Breast epithelium (tissue), 4 donors: ENCODE data around the gene SDC3. TPM values are rescaled to one million over a fixed set of nuclear protein-coding genes. Genes with fewer than 3 reads are reported as not detected.

Experiments used
- DNase-seq, 2 donors: peaks; one replicate each; pipeline ENCODE4 v3.0.0-alpha.2; 2019; ENCODE audit warnings: low spot score in 2 of 2
- H3K27ac ChIP-seq, 2 donors: fragments of 200-600 bp; sonication (generic) in 1 of 2; one replicate each; pipeline ENCODE4 v1.5.1; 2016 to 2019; ENCODE audit warnings: mild to moderate bottlenecking in 1 of 2
- H3K27me3 ChIP-seq, 2 donors: fragments of 200-600 bp; sonication (generic) in 1 of 2; one replicate each; pipeline versions ENCODE4 v1.5.1 to v1.6.0; 2017 to 2019; ENCODE audit warnings: control low read depth in 1 of 2, mild to moderate bottlenecking in 1 of 2
- H3K36me3 ChIP-seq: fragments of 200-600 bp; one replicate; pipeline ENCODE4 v1.5.1; 2019
- H3K4me1 ChIP-seq, 2 donors: fragments of 200-600 bp; sonication (generic); one replicate each; pipeline ENCODE4 v1.5.1; 2016 to 2019; ENCODE audit warnings: control low read depth in 1 of 2
- H3K4me3 ChIP-seq, 3 donors: fragments of 200-600 bp; sonication (generic); 1 replicate in 2 of 3; 2 replicates in 1 of 3; pipeline ENCODE4 v1.5.1; 2016 to 2019; ENCODE audit warnings: mild to moderate bottlenecking in 3 of 3, moderate library complexity in 2 of 3
- H3K9me3 ChIP-seq, 2 donors: fragments of 200-600 bp; sonication (generic) in 1 of 2; one replicate each; pipeline ENCODE4 v1.5.1; 2016 to 2019; ENCODE audit warnings: control low read depth in 1 of 2
- CTCF ChIP-seq, 3 donors: fragments of 450-650 bp; IDR thresholded peaks; one replicate each; pipeline ENCODE4 v1.5.1; 2016 to 2017; ENCODE audit warnings: antibody characterized with exemption in 3 of 3, mild to moderate bottlenecking in 3 of 3, moderate library complexity in 3 of 3
- POLR2A ChIP-seq: fragments of 450-650 bp; IDR thresholded peaks from one replicate; pipeline ENCODE4 v1.6.1; 2016; ENCODE audit warnings: antibody characterized with exemption, mild to moderate bottlenecking, moderate library complexity
- POLR2AphosphoS5 ChIP-seq, 3 donors: sonication (generic); formaldehyde crosslinking; IDR thresholded peaks; one replicate each; pipeline ENCODE4 v1.6.1; 2017; ENCODE audit warnings: antibody characterized with exemption in 3 of 3
- intact Hi-C: fragments of 100-400 bp; cut with DNase I; formaldehyde crosslinking; loops from one replicate; pipeline ENCODE4 v1.15.1; 2023; ENCODE audit warnings: low total_unique reads
- total RNA-seq, 3 donors: library from RNA; depleted of rRNA; stranded (reverse); fragments of >200 nt; gene quantifications; one replicate each; pipeline ENCODE4 v1.1.0, GENCODE V29; 2016

SDC3 gene
- total RNA-seq, 3 donors from 2014 or later: 16.5 to 37.8 (median 26.2) TPM

GRCh38 chr1:30904191-30904961 lies 4.2 kb downstream of the SDC3 start:
- no peak for DNase-seq
- peaks cover 14 to 15% of the 10 kb centered on the region in 2 donors for H3K4me1 ChIP-seq

GRCh38 chr1:30903343-30904034 lies 5.1 kb downstream of the SDC3 start:
- no peak for TF ChIP-seq POLR2AphosphoS5 (IDR thresholded peaks at IDR 0.05)
- no peak for TF ChIP-seq CTCF (IDR thresholded peaks at IDR 0.05)
- TF ChIP-seq POLR2A: no peak
- intact Hi-C loops: no loop called here
- no peak overlapping the region for H3K4me3 ChIP-seq
- H3K27me3 ChIP-seq: no peaks in the 10 kb centered on the region
- peak overlapping the region; percentile 87 to 89 for H3K27ac ChIP-seq
- DNase-seq: no peak
- peaks cover 14 to 15% of the 10 kb centered on the region in 2 donors for H3K4me1 ChIP-seq
- H3K9me3 ChIP-seq: no peaks in the 10 kb centered on the region
- H3K36me3 ChIP-seq: no peaks in the 10 kb centered on the region

More at GRCh38 chr1:30904191-30904961, 4.2 kb downstream of the SDC3 start:
- H3K4me3 ChIP-seq: no peak overlapping the region
- TF ChIP-seq CTCF (IDR thresholded peaks at IDR 0.05): no peak
- no peak for TF ChIP-seq POLR2AphosphoS5 (IDR thresholded peaks at IDR 0.05)
- no peak for TF ChIP-seq POLR2A
- intact Hi-C loops: no loop called here
- H3K9me3 ChIP-seq: no peaks in the 10 kb centered on the region
- no peaks in the 10 kb centered on the region for H3K36me3 ChIP-seq
- H3K27ac ChIP-seq: peak overlapping the region; percentile 55 to 89
- no peaks in the 10 kb centered on the region for H3K27me3 ChIP-seq

- Histone ChIP-seq H3K27ac (peak overlapping the region; percentile 87 to 89), H3K27me3 (no peaks in the 10 kb centered on the region), H3K4me1 (peaks cover 14 to 15% of the 10 kb centered on the region in 2 donors), H3K9me3 (no peaks in the 10 kb centered on the region), H3K4me3 (peak overlapping the region in 1 of 3 donors; percentile 5), H3K36me3 (no peaks in the 10 kb centered on the region)
- TF ChIP-seq POLR2AphosphoS5 (IDR thresholded peaks at IDR 0.05): no peak
- TF ChIP-seq POLR2A: no peak
- no peak for TF ChIP-seq CTCF (IDR thresholded peaks at IDR 0.05)
- no peak for DNase-seq
- intact Hi-C loops: no loop called here
These were observed 5.8 kb downstream of the SDC3 start for GRCh38 chr1:30902593-30903290.

- H3K4me3 ChIP-seq: peak overlapping the region in 1 of 3 donors; percentile 5
- peak overlapping the region; percentile 87 to 89 for H3K27ac ChIP-seq
- DNase-seq: peak in 1 of 2 donors; percentile 66
- no peaks in the 10 kb centered on the region for H3K36me3 ChIP-seq
- H3K27me3 ChIP-seq: no peaks in the 10 kb centered on the region
- H3K4me1 ChIP-seq: peaks cover 14 to 15% of the 10 kb centered on the region in 2 donors
- H3K9me3 ChIP-seq: no peaks in the 10 kb centered on the region
- peak in 2 of 3 donors; percentile 38 to 45 for TF ChIP-seq POLR2AphosphoS5 (IDR thresholded peaks at IDR 0.05)
- TF ChIP-seq POLR2A: no peak
- no peak for TF ChIP-seq CTCF (IDR thresholded peaks at IDR 0.05)
- intact Hi-C loops: no loop called here
These were observed 6.6 kb downstream of the SDC3 start for GRCh38 chr1:30901798-30902581.
